Stomach (tissue), 9 donors: ENCODE measurements around the gene NME1. TPM values are rescaled to one million over a fixed set of nuclear protein-coding genes. Genes with fewer than 3 reads are reported as not detected.

ENCODE experiments used
- DNase-seq, 2 donors: peaks; one replicate each; pipeline versions ENCODE4 v3.0.0 to v3.0.0-alpha.2; 2013 to 2019
- H3K27ac ChIP-seq, 5 donors: fragments of 200-600 bp in 4 of 5; sonication (generic) in 4 of 5; one replicate each; pipeline ENCODE4 v1.5.1; 2013 to 2019; ENCODE audit warnings: mild to moderate bottlenecking in 1 of 5, moderate library complexity in 1 of 5
- H3K27me3 ChIP-seq, 3 donors: fragments of 200-600 bp; sonication (generic); one replicate each; pipeline ENCODE4 v1.5.1; 2017 to 2019; ENCODE audit warnings: mixed run types in 1 of 3
- H3K36me3 ChIP-seq, 4 donors: fragments of 200-600 bp; sonication (generic); 1 replicate in 3 of 4; 2 replicates in 1 of 4; pipeline ENCODE4 v1.5.1; 2016 to 2019
- H3K4me1 ChIP-seq, 4 donors: fragments of 200-600 bp; sonication (generic); one replicate each; pipeline ENCODE4 v1.5.1; 2016 to 2019
- H3K4me3 ChIP-seq, 4 donors: fragments of 200-600 bp; sonication (generic) in 3 of 4; one replicate each; pipeline ENCODE4 v1.5.1; 2016 to 2019; ENCODE audit warnings: mild to moderate bottlenecking in 1 of 4
- H3K9me3 ChIP-seq, 4 donors: fragments of 200-600 bp; sonication (generic); one replicate each; pipeline ENCODE4 v1.5.1; 2016 to 2019
- CTCF ChIP-seq, 7 experiments: fragments of 450-650 bp in 4 of 7; fragments of 200-600 bp in 3 of 7; sonication (generic) in 3 of 7; IDR thresholded peaks; one replicate each; pipeline ENCODE4 v1.5.1; 2016 to 2019; ENCODE audit warnings: antibody characterized with exemption in 7 of 7, control low read depth in 2 of 7, mild to moderate bottlenecking in 1 of 7
- EP300 ChIP-seq: sonication (generic); formaldehyde crosslinking; IDR thresholded peaks from one replicate; pipeline ENCODE4 v1.6.1; 2017; ENCODE audit warnings: antibody characterized with exemption
- POLR2A ChIP-seq, 4 donors: fragments of 450-650 bp; IDR thresholded peaks; one replicate each; pipeline ENCODE4 v1.6.1; 2016; ENCODE audit warnings: antibody characterized with exemption in 4 of 4, control low read depth in 2 of 4, mild to moderate bottlenecking in 1 of 4, moderate library complexity in 1 of 4
- POLR2AphosphoS5 ChIP-seq, 3 donors: sonication (generic); formaldehyde crosslinking; IDR thresholded peaks; one replicate each; pipeline ENCODE4 v1.6.1; 2016; ENCODE audit warnings: antibody characterized with exemption in 3 of 3
- WGBS, 5 donors: extraction: QIAGEN DNeasy Blood & Tissue Kit in 3 of 5; methylation state at CpG; one replicate each; pipeline versions ENCODE4 v1.1.5 to v1.1.7; 2013 to 2018; 5-methylcytosine and 5-hydroxymethylcytosine counted together
- intact Hi-C: fragments of 100-400 bp; cut with DNase I; formaldehyde crosslinking; loops from one replicate; pipeline ENCODE4 v1.15.1; 2023; ENCODE audit warnings: low total_unique reads
- polyA plus RNA-seq, 3 donors: library from polyadenylated mRNA; stranded (reverse); fragments of 200-250 nt; gene quantifications; one replicate each; pipeline ENCODE4 v1.2.3, GENCODE V29; 2013
- total RNA-seq, 5 donors: library from RNA; depleted of rRNA; stranded (reverse); fragments of >200 nt; gene quantifications; one replicate each; pipeline versions ENCODE4 v1.1.0 to v1.2.3, GENCODE V29; 2014 to 2016
- donor health status: healthy with polysubstance abuse.
- donor health status: Bipolar disorder and iron deficiency.
- donor health status: healthy.

The NME1 gene
- total and polyA plus RNA-seq, 8 donors, result 2.2 to 135 (median 44.1) TPM; not detected in 1

GRCh38 chr17:51180486-51180885, 27.1 kb downstream of the NME1 start:
- Histone ChIP-seq H3K9me3 (no peaks in the 10 kb centered on the region), H3K4me1 (peaks cover 0 to 4% (median 0%) of the 10 kb centered on the region in 4 donors), H3K4me3 (no peak overlapping the region), H3K27me3 (no peaks in the 10 kb centered on the region), H3K27ac (no peak overlapping the region), H3K36me3 (peaks cover 7 to 65% (median 61%) of the 10 kb centered on the region in 4 donors)
- intact Hi-C loops, result no loop called here
- WGBS, 5 donors, result 74 to 80% (median 78%) methylated on average over 5 of the region's 5 CpGs
- no peak for TF ChIP-seq CTCF (IDR thresholded peaks at IDR 0.05)
- no peak for TF ChIP-seq POLR2AphosphoS5 (IDR thresholded peaks at IDR 0.05)
- no peak for TF ChIP-seq POLR2A (IDR thresholded peaks at IDR 0.05)
- TF ChIP-seq EP300, result no peak
- no peak for DNase-seq

GRCh38 chr17:51184124-51184523, 30.8 kb downstream of the NME1 start:
- no peaks in the 10 kb centered on the region for H3K27me3 ChIP-seq
- 31 to 60% (median 46%) methylated on average over 1 of the region's 1 CpG for WGBS, 5 donors
- H3K4me1 ChIP-seq, result peaks cover 0 to 4% (median 0%) of the 10 kb centered on the region in 4 donors
- no peak for TF ChIP-seq EP300
- TF ChIP-seq POLR2A (IDR thresholded peaks at IDR 0.05), result no peak
- TF ChIP-seq CTCF (IDR thresholded peaks at IDR 0.05), result no peak
- TF ChIP-seq POLR2AphosphoS5 (IDR thresholded peaks at IDR 0.05), result no peak
- H3K9me3 ChIP-seq, result no peaks in the 10 kb centered on the region
- no peak overlapping the region for H3K27ac ChIP-seq
- intact Hi-C loops, result no loop called here
- H3K4me3 ChIP-seq, result no peak overlapping the region
- no peak for DNase-seq
- H3K36me3 ChIP-seq, result peaks cover 10 to 83% (median 76%) of the 10 kb centered on the region in 4 donors

- no peak overlapping the region for H3K4me3 ChIP-seq
- DNase-seq, result no peak
- intact Hi-C loops, result no loop called here
- H3K36me3 ChIP-seq, result peaks cover 17 to 94% (median 83%) of the 10 kb centered on the region in 4 donors
- no peak for TF ChIP-seq POLR2A (IDR thresholded peaks at IDR 0.05)
- H3K27me3 ChIP-seq, result no peaks in the 10 kb centered on the region
- H3K9me3 ChIP-seq, result no peaks in the 10 kb centered on the region
- WGBS, 5 donors, result 90 to 95% (median 93%) methylated on average over 8 of the region's 8 CpGs
- H3K27ac ChIP-seq, result no peak overlapping the region
- H3K4me1 ChIP-seq, result peaks cover 0 to 4% (median 0%) of the 10 kb centered on the region in 4 donors
Observed at GRCh38 chr17:51185763-51186332, 32.5 kb downstream of the NME1 start.

GRCh38 chr17:51188271-51188833, 35.0 kb downstream of the NME1 start:
- whole genome bisulfite sequencing, 5 donors, result 81 to 89% (median 88%) methylated on average over 9 of the region's 9 CpGs

More at GRCh38 chr17:51188271-51188833, 35.0 kb downstream of the NME1 start:
- Histone ChIP-seq H3K9me3 (no peaks in the 10 kb centered on the region), H3K4me1 (peaks cover 0 to 4% (median 0%) of the 10 kb centered on the region in 4 donors), H3K4me3 (no peak overlapping the region), H3K27ac (no peak overlapping the region), H3K36me3 (peaks cover 17 to 94% (median 83%) of the 10 kb centered on the region in 4 donors), H3K27me3 (no peaks in the 10 kb centered on the region)
- intact Hi-C loops, result no loop called here
- TF ChIP-seq POLR2AphosphoS5 (IDR thresholded peaks at IDR 0.05), result no peak
- TF ChIP-seq EP300, result no peak
- no peak for TF ChIP-seq POLR2A (IDR thresholded peaks at IDR 0.05)
- no peak for TF ChIP-seq CTCF (IDR thresholded peaks at IDR 0.05)
- no peak for DNase-seq
